Measurements from ENCODE around the gene GRID1.
A peak's percentile ranks its signal among the peaks of the same experiment; 100 is the strongest.

The GRID1 gene

GRCh38 chr10:85651497-85651882 lies 715.1 kb downstream of the GRID1 start:
- DNase-seq, result no peak

GRCh38 chr10:85650791-85651496 lies 715.7 kb downstream of the GRID1 start:
- DNase-seq, result no peak

- DNase-seq, result no peak
Observed at GRCh38 chr10:85649461-85649860, 717.1 kb downstream of the GRID1 start.

- no peak for DNase-seq
Observed at GRCh38 chr10:85648279-85648754, 718.3 kb downstream of the GRID1 start.

- DNase-seq, result no peak
Observed at GRCh38 chr10:85647741-85648140, 718.9 kb downstream of the GRID1 start.

GRCh38 chr10:85645926-85646711 lies 720.5 kb downstream of the GRID1 start:
- peak; percentile 69 for DNase-seq

GRCh38 chr10:85645053-85645452 lies 721.5 kb downstream of the GRID1 start:
- no peak for DNase-seq

GRCh38 chr10:85643845-85644525 lies 722.6 kb downstream of the GRID1 start:
- no peak for DNase-seq

- DNase-seq, result no peak
Observed at GRCh38 chr10:85643171-85643844, 723.3 kb downstream of the GRID1 start.

GRCh38 chr10:85642421-85643170 lies 724.0 kb downstream of the GRID1 start:
- DNase-seq, result no peak

GRCh38 chr10:85642082-85642420 lies 724.5 kb downstream of the GRID1 start:
- no peak for DNase-seq

GRCh38 chr10:85641479-85642009 lies 725.1 kb downstream of the GRID1 start:
- no peak for DNase-seq

GRCh38 chr10:85638797-85639196 lies 727.8 kb downstream of the GRID1 start:
- no peak for DNase-seq

- no peak for DNase-seq
Observed at GRCh38 chr10:85635650-85636049, 730.9 kb downstream of the GRID1 start.

GRCh38 chr10:85624511-85624910 lies 742.1 kb downstream of the GRID1 start:
- no peak for DNase-seq

- no peak for DNase-seq
Observed at GRCh38 chr10:85623758-85624157, 742.8 kb downstream of the GRID1 start.

GRCh38 chr10:85623342-85623741 lies 743.3 kb downstream of the GRID1 start:
- DNase-seq, result no peak

GRCh38 chr10:85622425-85622824 lies 744.2 kb downstream of the GRID1 start:
- DNase-seq, result no peak

- DNase-seq, result no peak
Observed at GRCh38 chr10:85621562-85621961, 745.0 kb downstream of the GRID1 start.

- no peak for DNase-seq
Observed at GRCh38 chr10:85620807-85621206, 745.8 kb downstream of the GRID1 start.

GRCh38 chr10:85619832-85620231 lies 746.8 kb downstream of the GRID1 start:
- DNase-seq, result no peak

- DNase-seq, result no peak
Observed at GRCh38 chr10:85618841-85619240, 747.8 kb downstream of the GRID1 start.
